Neutrophil (primary cell): ENCODE results near the gene ST8SIA2.

Source experiments
- H3K27ac ChIP-seq: fragments of 200-600 bp; sonication (generic); 2 replicates; pipeline ENCODE4 v1.5.1; 2016; ENCODE audit warnings: mild to moderate bottlenecking, moderate library complexity
- H3K27me3 ChIP-seq: fragments of 200-600 bp; sonication (generic); 2 replicates; pipeline ENCODE4 v1.6.0; 2016; ENCODE audit warnings: mild to moderate bottlenecking
- H3K36me3 ChIP-seq: fragments of 200-600 bp; sonication (generic); 2 replicates; pipeline ENCODE4 v1.5.1; 2017
- H3K4me1 ChIP-seq, 2 experiments: fragments of 200-600 bp in 1 of 2; sonication (generic) in 1 of 2; 1 replicate in 1 of 2; 2 replicates in 1 of 2; pipeline versions ENCODE4 v1.5.1 to v1.6.1; 2013 to 2016; ENCODE audit warnings: low read depth in 1 of 2, low read length in 1 of 2, mild to moderate bottlenecking in 1 of 2, moderate library complexity in 1 of 2; ENCODE audit not compliant: control insufficient read depth in 1 of 2, insufficient read depth in 1 of 2
- H3K4me3 ChIP-seq, 2 experiments: fragments of 200-600 bp in 1 of 2; sonication (generic) in 1 of 2; 1 replicate in 1 of 2; 2 replicates in 1 of 2; pipeline ENCODE4 v1.5.1; 2013 to 2016; ENCODE audit warnings: low read depth in 1 of 2, low read length in 1 of 2, mild to moderate bottlenecking in 1 of 2, moderate library complexity in 1 of 2
- H3K9me3 ChIP-seq: fragments of 200-600 bp; sonication (generic); 2 replicates; pipeline ENCODE4 v1.5.1; 2016
- CTCF ChIP-seq: fragments of 200-600 bp; sonication (generic); IDR thresholded peaks from 2 replicates; pipeline ENCODE4 v1.5.1; 2016; ENCODE audit warnings: antibody characterized with exemption

The ST8SIA2 gene

GRCh38 chr15:92443381-92443780 lies 49.7 kb downstream of the ST8SIA2 start:
- Histone ChIP-seq H3K27ac (no peak overlapping the region), H3K36me3 (no peaks in the 10 kb centered on the region), H3K4me1 (no peaks in the 10 kb centered on the region), H3K27me3 (no peaks in the 10 kb centered on the region), H3K4me3 (no peak overlapping the region), H3K9me3 (no peaks in the 10 kb centered on the region)
- no peak for TF ChIP-seq CTCF

GRCh38 chr15:92444631-92445030 lies 51.0 kb downstream of the ST8SIA2 start:
- no peak for TF ChIP-seq CTCF
- Histone ChIP-seq H3K27me3 (no peaks in the 10 kb centered on the region), H3K4me3 (no peak overlapping the region), H3K4me1 (no peaks in the 10 kb centered on the region), H3K9me3 (no peaks in the 10 kb centered on the region), H3K27ac (no peak overlapping the region), H3K36me3 (no peaks in the 10 kb centered on the region)

- Histone ChIP-seq H3K4me3 (no peak overlapping the region), H3K36me3 (no peaks in the 10 kb centered on the region), H3K27me3 (no peaks in the 10 kb centered on the region), H3K27ac (no peak overlapping the region), H3K9me3 (no peaks in the 10 kb centered on the region), H3K4me1 (no peaks in the 10 kb centered on the region)
- no peak for TF ChIP-seq CTCF
These were observed 54.7 kb downstream of the ST8SIA2 start for GRCh38 chr15:92448370-92448769.

GRCh38 chr15:92449476-92449875 lies 55.8 kb downstream of the ST8SIA2 start:
- H3K4me1 ChIP-seq = no peaks in the 10 kb centered on the region
- H3K4me3 ChIP-seq = no peak overlapping the region
- H3K36me3 ChIP-seq = no peaks in the 10 kb centered on the region
- no peaks in the 10 kb centered on the region for H3K27me3 ChIP-seq
- H3K27ac ChIP-seq = no peak overlapping the region
- TF ChIP-seq CTCF = no peak
- no peaks in the 10 kb centered on the region for H3K9me3 ChIP-seq

GRCh38 chr15:92451225-92451825 lies 57.6 kb downstream of the ST8SIA2 start:
- Histone ChIP-seq H3K27me3 (peaks cover 6% of the 10 kb centered on the region), H3K27ac (no peak overlapping the region), H3K4me3 (no peak overlapping the region), H3K4me1 (no peaks in the 10 kb centered on the region), H3K9me3 (no peaks in the 10 kb centered on the region), H3K36me3 (no peaks in the 10 kb centered on the region)
- TF ChIP-seq CTCF = no peak

- no peak for TF ChIP-seq CTCF
- H3K9me3 ChIP-seq = no peaks in the 10 kb centered on the region
- H3K4me3 ChIP-seq = no peak overlapping the region
- H3K36me3 ChIP-seq = no peaks in the 10 kb centered on the region
- no peak overlapping the region for H3K27ac ChIP-seq
- no peaks in the 10 kb centered on the region for H3K4me1 ChIP-seq
- peaks cover 6% of the 10 kb centered on the region for H3K27me3 ChIP-seq
These were observed 58.5 kb downstream of the ST8SIA2 start for GRCh38 chr15:92452143-92452542.
